Stimulated activated CD4-positive, alpha-beta T cell treated with anti-CD3 and anti-CD28 coated beads, Interleukin-1b, Interleukin-23, amount 100 ng/mL, for 24 hours (primary cell): ENCODE data around the gene IL1RAPL2.
"Not testable (repeated sequence)": the region's sequence is repeated elsewhere in the genome, so short reads cannot be mapped to it uniquely, and the experiment has no call there.

Experiments used
- DNase-seq, 4 experiments: peaks; one replicate each; pipeline ENCODE4 v3.0.0-alpha.2; 2020; ENCODE audit warnings: low read depth in 4 of 4, low spot score in 1 of 4

The IL1RAPL2 gene

GRCh38 chrX:105765691-105766090 is 1199.7 kb downstream of the IL1RAPL2 start:
- no peak for DNase-seq

- DNase-seq, result no peak
Measured at GRCh38 chrX:105773801-105774200, 1207.8 kb downstream of the IL1RAPL2 start.

DNA sequence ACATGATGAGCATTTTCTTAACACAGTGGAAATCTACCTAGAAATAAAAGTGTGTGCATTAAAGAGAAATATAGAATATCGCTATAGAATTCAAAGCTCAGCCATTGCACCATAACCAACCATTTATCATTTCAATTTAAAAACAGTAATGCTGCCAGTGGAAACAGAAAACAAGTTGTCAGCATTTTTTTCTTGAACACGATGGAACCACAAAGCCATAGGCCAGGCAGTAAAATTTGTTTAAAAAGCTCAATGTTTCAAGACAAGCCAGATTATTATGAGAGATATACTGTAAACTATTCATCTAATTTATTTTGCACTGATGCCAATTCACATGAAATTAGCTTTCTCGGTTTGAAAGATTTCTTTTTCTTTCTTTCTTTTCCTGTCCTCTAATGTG is 1209.7 kb downstream of the IL1RAPL2 start:
- DNase-seq, result no peak

GRCh38 chrX:105781804-105782203 is 1215.8 kb downstream of the IL1RAPL2 start:
- DNase-seq, result no peak

GRCh38 chrX:105796877-105797276 is 1230.9 kb downstream of the IL1RAPL2 start:
- DNase-seq, result not testable (repeated sequence)

- DNase-seq, result no peak
Measured at GRCh38 chrX:105803891-105804290, 1237.9 kb downstream of the IL1RAPL2 start.

- DNase-seq, result not testable (repeated sequence)
Measured at GRCh38 chrX:105805655-105806054, 1239.7 kb downstream of the IL1RAPL2 start.

DNA sequence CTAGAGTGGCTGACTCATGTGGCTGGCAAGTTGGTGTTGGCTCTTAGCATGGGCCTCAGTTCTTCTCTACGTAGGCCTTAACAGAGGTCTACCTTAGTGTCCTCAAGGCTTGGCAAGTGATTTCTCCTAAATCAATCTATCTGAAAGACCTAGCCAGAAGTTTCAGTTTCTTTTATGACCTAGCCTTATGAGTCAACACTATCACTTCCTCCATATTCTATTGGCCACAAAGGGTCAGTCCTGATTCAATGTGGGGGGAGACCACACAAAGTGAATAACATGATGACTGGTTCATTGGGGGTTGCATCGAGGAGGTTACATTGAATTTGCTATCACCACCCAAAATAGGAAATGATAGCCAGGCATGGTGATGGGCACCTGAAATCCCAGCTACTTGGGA is 1250.5 kb downstream of the IL1RAPL2 start:
- DNase-seq, result no peak
